HG03439 (cell line): ENCODE results near the gene RGL1.

Experiments
- ATAC-seq: cut with Tn5 transposase; IDR thresholded peaks from one replicate; pipeline ENCODE4 v1.9.1; 2021; ENCODE audit warnings: mild to moderate bottlenecking, moderate library complexity; ENCODE audit not compliant: unreplicated experiment

RGL1 gene

GRCh38 chr1:183859119-183859518 lies 54.2 kb downstream of the RGL1 start:
- no peak for ATAC-seq

GRCh38 chr1:183859831-183860230 lies 54.9 kb downstream of the RGL1 start:
- ATAC-seq: no peak

- ATAC-seq: no peak
Observed at GRCh38 chr1:183862967-183863366, 58.0 kb downstream of the RGL1 start.

GRCh38 chr1:183863852-183864251 lies 58.9 kb downstream of the RGL1 start:
- no peak for ATAC-seq

- no peak for ATAC-seq
Observed at GRCh38 chr1:183864611-183865010, 59.7 kb downstream of the RGL1 start.

GRCh38 chr1:183869230-183869629 lies 64.3 kb downstream of the RGL1 start:
- ATAC-seq: no peak

- ATAC-seq: no peak
Observed at GRCh38 chr1:183869664-183870063, 64.7 kb downstream of the RGL1 start.

GRCh38 chr1:183870351-183871077 lies 65.6 kb downstream of the RGL1 start:
- ATAC-seq: no peak

GRCh38 chr1:183871142-183871541 lies 66.2 kb downstream of the RGL1 start:
- ATAC-seq: no peak

GRCh38 chr1:183871601-183872000 lies 66.7 kb downstream of the RGL1 start:
- ATAC-seq: no peak

GRCh38 chr1:183872403-183872802 lies 67.5 kb downstream of the RGL1 start:
- ATAC-seq: no peak

GRCh38 chr1:183873642-183874041 lies 68.7 kb downstream of the RGL1 start:
- ATAC-seq: no peak

GRCh38 chr1:183876309-183876708 lies 71.4 kb downstream of the RGL1 start:
- no peak for ATAC-seq

- ATAC-seq: no peak
Observed at GRCh38 chr1:183877053-183877720, 72.3 kb downstream of the RGL1 start.

GRCh38 chr1:183879494-183879893 lies 74.6 kb downstream of the RGL1 start:
- ATAC-seq: no peak

GRCh38 chr1:183879966-183880365 lies 75.0 kb downstream of the RGL1 start:
- ATAC-seq: no peak

- no peak for ATAC-seq
Observed at GRCh38 chr1:183880531-183881243, 75.8 kb downstream of the RGL1 start.

- ATAC-seq: no peak
Observed at GRCh38 chr1:183881387-183882131, 76.6 kb downstream of the RGL1 start.

GRCh38 chr1:183882335-183883167 lies 77.6 kb downstream of the RGL1 start:
- ATAC-seq: no peak

- no peak for ATAC-seq
Observed at GRCh38 chr1:183883623-183884022, 78.7 kb downstream of the RGL1 start.
